Neural cell (in vitro differentiated cells): ENCODE data around the gene TFDP1.

Source experiments
- EZH2 ChIP-seq: fragments of 200-600, 300-800 bp; shearing (Covaris generic), sonication (generic); IDR thresholded peaks from 2 replicates; pipeline ENCODE4 v1.6.1; 2014; ENCODE audit warnings: antibody characterized with exemption, low read length, borderline replicate concordance, mild to moderate bottlenecking; ENCODE audit not compliant: insufficient read depth, poor library complexity, severe bottlenecking
- MXI1 ChIP-seq: fragments of 450-650 bp; conservative IDR thresholded peaks from 2 replicates; pipeline ENCODE4 v1.6.1; 2014; ENCODE audit warnings: antibody characterized with exemption, mild to moderate bottlenecking; ENCODE audit not compliant: poor library complexity, severe bottlenecking
- POLR2AphosphoS5 ChIP-seq: IDR thresholded peaks from 2 replicates; pipeline ENCODE4 v1.6.1; 2012
- TAF1 ChIP-seq: IDR thresholded peaks from 2 replicates; pipeline ENCODE4 v1.6.1; 2012; ENCODE audit warnings: low read depth
- TF ChIP-seq, protein P1 (sequence below): fragments of 450-650 bp; IDR thresholded peaks from 2 replicates; pipeline ENCODE4 v1.5.1; 2014; ENCODE audit warnings: antibody characterized with exemption, mild to moderate bottlenecking, moderate library complexity; ENCODE audit not compliant: poor library complexity, severe bottlenecking

GRCh38 chr13:113592571-113592970 lies 8.0 kb downstream of the TFDP1 start:
- TF ChIP-seq EZH2 = no peak
- TF ChIP-seq, protein P1, sequence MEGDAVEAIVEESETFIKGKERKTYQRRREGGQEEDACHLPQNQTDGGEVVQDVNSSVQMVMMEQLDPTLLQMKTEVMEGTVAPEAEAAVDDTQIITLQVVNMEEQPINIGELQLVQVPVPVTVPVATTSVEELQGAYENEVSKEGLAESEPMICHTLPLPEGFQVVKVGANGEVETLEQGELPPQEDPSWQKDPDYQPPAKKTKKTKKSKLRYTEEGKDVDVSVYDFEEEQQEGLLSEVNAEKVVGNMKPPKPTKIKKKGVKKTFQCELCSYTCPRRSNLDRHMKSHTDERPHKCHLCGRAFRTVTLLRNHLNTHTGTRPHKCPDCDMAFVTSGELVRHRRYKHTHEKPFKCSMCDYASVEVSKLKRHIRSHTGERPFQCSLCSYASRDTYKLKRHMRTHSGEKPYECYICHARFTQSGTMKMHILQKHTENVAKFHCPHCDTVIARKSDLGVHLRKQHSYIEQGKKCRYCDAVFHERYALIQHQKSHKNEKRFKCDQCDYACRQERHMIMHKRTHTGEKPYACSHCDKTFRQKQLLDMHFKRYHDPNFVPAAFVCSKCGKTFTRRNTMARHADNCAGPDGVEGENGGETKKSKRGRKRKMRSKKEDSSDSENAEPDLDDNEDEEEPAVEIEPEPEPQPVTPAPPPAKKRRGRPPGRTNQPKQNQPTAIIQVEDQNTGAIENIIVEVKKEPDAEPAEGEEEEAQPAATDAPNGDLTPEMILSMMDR = no peak
- no peak for TF ChIP-seq MXI1
- TF ChIP-seq POLR2AphosphoS5 = no peak
- TF ChIP-seq TAF1 = no peak
